ENCODE results near the gene SF3B4.

- TF ChIP-seq CTCF (IDR thresholded peaks at IDR 0.05; ENCODE audit: borderline replicate concordance, extremely low read depth, low read length, poor library complexity, severe bottlenecking) (no peak), EZH2 (IDR thresholded peaks at IDR 0.05; ENCODE audit: borderline replicate concordance, low read depth, low read length, severe bottlenecking) (no peak)
Measured at GRCh38 chr1:149932474-149932873, 4.9 kb upstream of the SF3B4 start.

Measured in DND-41 (cell line).